Measurements from ENCODE around the gene EIF5A. TPM values are rescaled to one million over a fixed set of nuclear protein-coding genes. Genes with fewer than 3 reads are reported as not detected.

Gene EIF5A
- total and polyA plus RNA-seq, 8 donors: 86.9 to 438 (median 163) TPM

- Histone ChIP-seq H3K27ac (peak within 1 kb of the TSS; percentile 4 to 73 (median 59)), H3K9me3 (no peaks in the 10 kb centered on the region), H3K36me3 (peaks cover 13 to 28% (median 25%) of the 10 kb centered on the region in 4 donors), H3K4me3 (peak within 1 kb of the TSS; percentile 41 to 60 (median 46)), H3K27me3 (peaks cover 10 to 66% (median 47%) of the 10 kb centered on the region in 3 donors), H3K4me1 (peaks cover 31 to 51% (median 40%) of the 10 kb centered on the region in 4 donors)
- peak; percentile 52 to 95 for DNase-seq
- intact Hi-C loops (cut with DNase I; ENCODE audit: low total_unique reads): no loop called here
- WGBS, 5 donors: 5 to 8% (median 6%) methylated on average over 25 to 64 of the region's 64 CpGs
- TF ChIP-seq POLR2AphosphoS5 (IDR thresholded peaks at IDR 0.05) (no peak), CTCF (IDR thresholded peaks at IDR 0.05) (no peak), EP300 (IDR thresholded peaks at IDR 0.05) (no peak), POLR2A (IDR thresholded peaks at IDR 0.05) (no peak)
Observed at GRCh38 chr17:7262192-7262934, 45.1 kb upstream of the EIF5A start, which contains the start of gene CLDN7. Gene CLDN7 (minus strand): TSS chr17:7262478. CDS start chr17:7262043, 435 bp downstream.

- H3K27ac ChIP-seq: peak overlapping the region in 2 of 5 donors; percentile 1 to 7
- peaks cover 31 to 51% (median 40%) of the 10 kb centered on the region in 4 donors for H3K4me1 ChIP-seq
- intact Hi-C loops (cut with DNase I; ENCODE audit: low total_unique reads): no loop called here
- peak overlapping the region; percentile 41 to 60 (median 46) for H3K4me3 ChIP-seq
- peaks cover 8 to 20% (median 17%) of the 10 kb centered on the region in 4 donors for H3K36me3 ChIP-seq
- 5 to 9% (median 7%) methylated on average over 26 of the region's 26 CpGs for WGBS, 5 donors
- DNase-seq: peak in 1 of 2 donors; percentile 87
- H3K27me3 ChIP-seq: peaks cover 10 to 71% (median 52%) of the 10 kb centered on the region in 3 donors
- TF ChIP-seq EP300 (IDR thresholded peaks at IDR 0.05): no peak
- no peak for TF ChIP-seq POLR2AphosphoS5 (IDR thresholded peaks at IDR 0.05)
- TF ChIP-seq CTCF (IDR thresholded peaks at IDR 0.05): no peak
- TF ChIP-seq POLR2A (IDR thresholded peaks at IDR 0.05): no peak
- no peaks in the 10 kb centered on the region for H3K9me3 ChIP-seq
Observed at GRCh38 chr17:7262935-7263800, 44.3 kb upstream of the EIF5A start.

GRCh38 chr17:7263801-7264078 is 43.7 kb upstream of the EIF5A start:
- Histone ChIP-seq H3K27me3 (peaks cover 10 to 77% (median 52%) of the 10 kb centered on the region in 3 donors), H3K36me3 (peaks cover 3 to 14% (median 12%) of the 10 kb centered on the region in 4 donors), H3K27ac (no peak overlapping the region), H3K4me1 (peaks cover 31 to 49% (median 40%) of the 10 kb centered on the region in 4 donors), H3K9me3 (no peaks in the 10 kb centered on the region), H3K4me3 (no peak overlapping the region)
- 21 to 45% (median 27%) methylated on average over 4 of the region's 4 CpGs for WGBS, 5 donors
- DNase-seq: peak in 1 of 2 donors; percentile 66
- TF ChIP-seq CTCF (IDR thresholded peaks at IDR 0.05) (no peak), EP300 (IDR thresholded peaks at IDR 0.05) (no peak), POLR2AphosphoS5 (IDR thresholded peaks at IDR 0.05) (no peak), POLR2A (IDR thresholded peaks at IDR 0.05) (no peak)
- intact Hi-C loops (cut with DNase I; ENCODE audit: low total_unique reads): no loop called here

- Histone ChIP-seq H3K36me3 (no peaks in the 10 kb centered on the region), H3K27me3 (peaks cover 7 to 82% (median 37%) of the 10 kb centered on the region in 3 donors), H3K4me3 (no peak overlapping the region), H3K4me1 (peaks cover 20 to 27% (median 22%) of the 10 kb centered on the region in 4 donors), H3K9me3 (no peaks in the 10 kb centered on the region), H3K27ac (no peak overlapping the region)
- 19 to 55% (median 37%) methylated on average over 1 of the region's 1 CpG for WGBS, 5 donors
- DNase-seq: no peak
- no peak for TF ChIP-seq POLR2A (IDR thresholded peaks at IDR 0.05)
- TF ChIP-seq CTCF (IDR thresholded peaks at IDR 0.05): no peak
- no peak for TF ChIP-seq POLR2AphosphoS5 (IDR thresholded peaks at IDR 0.05)
- no peak for TF ChIP-seq EP300 (IDR thresholded peaks at IDR 0.05)
- intact Hi-C loops (cut with DNase I; ENCODE audit: low total_unique reads): no loop called here
Observed at GRCh38 chr17:7266784-7267183, 40.6 kb upstream of the EIF5A start.
